SK-N-SH treated with all-trans-retinoic acid at 6 μM for 48 hours (cell line): ENCODE data around the gene OR52E1.

ENCODE experiments used
- ARNTL ChIP-seq: fragments of 450-650 bp; formaldehyde crosslinking; IDR thresholded peaks from 2 replicates; pipeline ENCODE4 v1.5.0; 2020; ENCODE audit warnings: low read depth, mild to moderate bottlenecking, moderate library complexity, borderline replicate concordance
- BACH2 ChIP-seq: fragments of 250-450 bp; sonication (Bioruptor Pico); IDR thresholded peaks from 2 replicates; pipeline ENCODE4 v1.9.0; 2021; ENCODE audit warnings: mild to moderate bottlenecking, borderline replicate concordance
- CREB5 ChIP-seq: fragments of 250-450 bp; sonication (Bioruptor Pico); IDR thresholded peaks from 2 replicates; pipeline ENCODE4 v1.5.1; 2020; ENCODE audit warnings: low read depth, mild to moderate bottlenecking, moderate library complexity
- ESRRG ChIP-seq: fragments of 250-450 bp; sonication (Bioruptor Pico); IDR thresholded peaks from 2 replicates; pipeline ENCODE4 v1.6.1; 2021; ENCODE audit warnings: mild to moderate bottlenecking
- GLIS3 ChIP-seq: fragments of 250-450 bp; sonication (Bioruptor Pico); IDR thresholded peaks from 2 replicates; pipeline ENCODE4 v1.5.0; 2020; ENCODE audit warnings: mild to moderate bottlenecking, moderate library complexity
- ISL1 ChIP-seq: fragments of 250-450 bp; sonication (Bioruptor Pico); IDR thresholded peaks from 2 replicates; pipeline ENCODE4 v2.1.2; 2022; ENCODE audit warnings: mild to moderate bottlenecking, moderate library complexity
- OSR1 ChIP-seq: fragments of 250-450 bp; sonication (Bioruptor Pico); IDR thresholded peaks from 2 replicates; pipeline ENCODE4 v1.8.0; 2022; ENCODE audit warnings: moderate library complexity, mild to moderate bottlenecking, inconsistent platforms
- RARB ChIP-seq: fragments of 250-450 bp; sonication (Bioruptor Pico); IDR thresholded peaks from 2 replicates; pipeline ENCODE4 v1.8.0; 2021; ENCODE audit warnings: mild to moderate bottlenecking, moderate library complexity
- SNAI2 ChIP-seq: fragments of 250-450 bp; sonication (Bioruptor Pico); IDR thresholded peaks from 2 replicates; pipeline ENCODE4 v1.5.0; 2020; ENCODE audit warnings: mild to moderate bottlenecking, moderate library complexity
- ZC3H10 ChIP-seq: fragments of 250-450 bp; sonication (Bioruptor Pico); IDR thresholded peaks from 2 replicates; pipeline ENCODE4 v1.5.1; 2021; ENCODE audit warnings: mild to moderate bottlenecking, moderate library complexity
- ZFP3 ChIP-seq: fragments of 250-450 bp; sonication (Bioruptor Pico); IDR thresholded peaks from 2 replicates; pipeline ENCODE4 v1.5.0; 2020; ENCODE audit warnings: mild to moderate bottlenecking, moderate library complexity
- ZFP30 ChIP-seq: fragments of 450-650 bp; formaldehyde crosslinking; IDR thresholded peaks from 2 replicates; pipeline ENCODE4 v1.5.0; 2022; ENCODE audit warnings: mild to moderate bottlenecking, moderate library complexity
- ZNF8 ChIP-seq: fragments of 450-650 bp; formaldehyde crosslinking; IDR thresholded peaks from 2 replicates; pipeline ENCODE4 v1.5.0; 2020; ENCODE audit warnings: mild to moderate bottlenecking, moderate library complexity
- TF ChIP-seq, protein P1 (sequence below): fragments of 250-450 bp; sonication (Bioruptor Pico); IDR thresholded peaks from 2 replicates; pipeline ENCODE4 v1.8.0; 2020; ENCODE audit warnings: mild to moderate bottlenecking, moderate library complexity, borderline replicate concordance

- no peak for TF ChIP-seq GLIS3 (CRISPR knock-in tag)
- TF ChIP-seq ZNF8 (CRISPR knock-in tag): no peak
- no peak for TF ChIP-seq ZFP3
- TF ChIP-seq ARNTL (CRISPR knock-in tag): no peak
- TF ChIP-seq OSR1 (CRISPR knock-in tag): no peak
- TF ChIP-seq ISL1 (CRISPR knock-in tag): no peak
- TF ChIP-seq CREB5 (CRISPR knock-in tag): no peak
- TF ChIP-seq ESRRG (CRISPR knock-in tag): no peak
- TF ChIP-seq BACH2: no peak
- TF ChIP-seq, protein P1, sequence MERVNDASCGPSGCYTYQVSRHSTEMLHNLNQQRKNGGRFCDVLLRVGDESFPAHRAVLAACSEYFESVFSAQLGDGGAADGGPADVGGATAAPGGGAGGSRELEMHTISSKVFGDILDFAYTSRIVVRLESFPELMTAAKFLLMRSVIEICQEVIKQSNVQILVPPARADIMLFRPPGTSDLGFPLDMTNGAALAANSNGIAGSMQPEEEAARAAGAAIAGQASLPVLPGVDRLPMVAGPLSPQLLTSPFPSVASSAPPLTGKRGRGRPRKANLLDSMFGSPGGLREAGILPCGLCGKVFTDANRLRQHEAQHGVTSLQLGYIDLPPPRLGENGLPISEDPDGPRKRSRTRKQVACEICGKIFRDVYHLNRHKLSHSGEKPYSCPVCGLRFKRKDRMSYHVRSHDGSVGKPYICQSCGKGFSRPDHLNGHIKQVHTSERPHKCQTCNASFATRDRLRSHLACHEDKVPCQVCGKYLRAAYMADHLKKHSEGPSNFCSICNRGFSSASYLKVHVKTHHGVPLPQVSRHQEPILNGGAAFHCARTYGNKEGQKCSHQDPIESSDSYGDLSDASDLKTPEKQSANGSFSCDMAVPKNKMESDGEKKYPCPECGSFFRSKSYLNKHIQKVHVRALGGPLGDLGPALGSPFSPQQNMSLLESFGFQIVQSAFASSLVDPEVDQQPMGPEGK (CRISPR knock-in tag): no peak
- TF ChIP-seq ZC3H10 (CRISPR knock-in tag): no peak
- TF ChIP-seq ZFP30 (CRISPR knock-in tag): no peak
- TF ChIP-seq RARB: no peak
- no peak for TF ChIP-seq SNAI2 (CRISPR knock-in tag)
These were observed 10.0 kb upstream of the OR52E1 start, which contains the start of gene OR52E2 for GRCh38 chr11:5059391-5059790.
